Liver (tissue), 9 donors: ENCODE data around the gene PFDN6. TPM values are rescaled to one million over a fixed set of nuclear protein-coding genes. Genes with fewer than 3 reads are reported as not detected.

Source experiments
- DNase-seq: peaks from one replicate; pipeline ENCODE4 v3.0.0-alpha.2; 2017; ENCODE audit warnings: low spot score
- H3K27ac ChIP-seq, 2 donors: one replicate each; pipeline ENCODE4 v1.7.0; 2013; ENCODE audit warnings: inconsistent platforms in 2 of 2, low read length in 2 of 2, control low read depth in 1 of 2, low read depth in 1 of 2, mild to moderate bottlenecking in 1 of 2
- H3K27me3 ChIP-seq, 4 donors: one replicate each; pipeline versions ENCODE4 v1.6.1 to v1.7.0; 2013; ENCODE audit warnings: low read length in 3 of 4, inconsistent platforms in 1 of 4, mild to moderate bottlenecking in 1 of 4, moderate library complexity in 1 of 4; ENCODE audit not compliant: control insufficient read depth in 4 of 4, insufficient read depth in 4 of 4
- H3K36me3 ChIP-seq, 4 donors: one replicate each; pipeline versions ENCODE4 v1.6.1 to v1.7.0; 2013; ENCODE audit warnings: low read length in 3 of 4, mild to moderate bottlenecking in 3 of 4, low read depth in 1 of 4, moderate library complexity in 1 of 4; ENCODE audit not compliant: control insufficient read depth in 4 of 4, insufficient read depth in 3 of 4
- H3K4me1 ChIP-seq, 4 donors: one replicate each; pipeline versions ENCODE4 v1.6.1 to v1.7.0; 2013; ENCODE audit warnings: low read length in 3 of 4, mild to moderate bottlenecking in 3 of 4, moderate library complexity in 1 of 4; ENCODE audit not compliant: control insufficient read depth in 4 of 4, insufficient read depth in 4 of 4
- H3K4me3 ChIP-seq, 3 donors: one replicate each; pipeline versions ENCODE4 v1.6.1 to v1.7.0; 2013; ENCODE audit warnings: low read length in 3 of 3, control low read depth in 1 of 3, low read depth in 1 of 3, mild to moderate bottlenecking in 1 of 3
- H3K9ac ChIP-seq, 2 donors: one replicate each; pipeline ENCODE4 v1.7.0; 2013; ENCODE audit warnings: low read length in 2 of 2, mild to moderate bottlenecking in 2 of 2, moderate library complexity in 2 of 2, control low read depth in 1 of 2, low read depth in 1 of 2
- H3K9me3 ChIP-seq, 4 donors: one replicate each; pipeline versions ENCODE4 v1.6.1 to v1.7.0; 2013; ENCODE audit warnings: low read length in 3 of 4; ENCODE audit not compliant: control insufficient read depth in 4 of 4
- EGR1 ChIP-seq, 2 donors: IDR thresholded peaks; 2 replicates each; pipeline ENCODE4 v1.6.1; 2016 to 2018; ENCODE audit warnings: antibody characterized with exemption in 2 of 2, low read depth in 2 of 2
- FOXA1 ChIP-seq: IDR thresholded peaks from 2 replicates; pipeline ENCODE4 v1.6.1; 2016; ENCODE audit warnings: antibody characterized with exemption
- FOXA2 ChIP-seq: IDR thresholded peaks from 2 replicates; pipeline ENCODE4 v1.6.1; 2016; ENCODE audit warnings: antibody characterized with exemption
- GABPA ChIP-seq, 2 donors: IDR thresholded peaks in 1 of 2; conservative IDR thresholded peaks in 1 of 2; 2 replicates each; pipeline ENCODE4 v1.6.1; 2016; ENCODE audit warnings: antibody characterized with exemption in 2 of 2, mild to moderate bottlenecking in 1 of 2, moderate library complexity in 1 of 2
- HNF4A ChIP-seq, 2 donors: conservative IDR thresholded peaks; 2 replicates each; pipeline ENCODE4 v1.6.1; 2016; ENCODE audit warnings: antibody characterized with exemption in 2 of 2, mild to moderate bottlenecking in 2 of 2
- HNF4G ChIP-seq: IDR thresholded peaks from 2 replicates; pipeline ENCODE4 v1.6.1; 2016; ENCODE audit warnings: antibody characterized with exemption
- JUND ChIP-seq, 2 donors: IDR thresholded peaks; 2 replicates each; pipeline ENCODE4 v1.6.1; 2016; ENCODE audit warnings: antibody characterized with exemption in 2 of 2
- NR2F2 ChIP-seq: IDR thresholded peaks from 2 replicates; pipeline ENCODE4 v1.6.1; 2016; ENCODE audit warnings: antibody characterized with exemption
- RAD21 ChIP-seq, 2 donors: IDR thresholded peaks; 2 replicates each; pipeline ENCODE4 v1.6.1; 2016; ENCODE audit warnings: antibody characterized with exemption in 2 of 2, mild to moderate bottlenecking in 2 of 2
- RXRA ChIP-seq, 2 donors: IDR thresholded peaks; 2 replicates each; pipeline ENCODE4 v1.6.1; 2017 to 2018; ENCODE audit warnings: antibody characterized with exemption in 2 of 2, mild to moderate bottlenecking in 1 of 2
- SP1 ChIP-seq: IDR thresholded peaks from 2 replicates; pipeline ENCODE4 v1.6.1; 2018; ENCODE audit warnings: antibody characterized with exemption, mild to moderate bottlenecking
- YY1 ChIP-seq: IDR thresholded peaks from 2 replicates; pipeline ENCODE4 v1.6.1; 2016; ENCODE audit warnings: antibody characterized with exemption, mild to moderate bottlenecking
- WGBS: extraction: QIAGEN DNeasy Blood & Tissue Kit; methylation state at CpG from one replicate; pipeline ENCODE4 v1.1.7; 2013; 5-methylcytosine and 5-hydroxymethylcytosine counted together
- polyA plus RNA-seq, 2 donors: library from polyadenylated mRNA; stranded (reverse) in 1 of 2; unstranded in 1 of 2; fragments of 200-250 nt in 1 of 2; fragments of >200 nt in 1 of 2; fragmentation: Nextera tagmentation in 1 of 2; extraction: Ambion mirVana in 1 of 2; gene quantifications; one replicate each; pipeline versions ENCODE4 v1.2.1 to v1.2.3, GENCODE V29; 2013 to 2015
- total RNA-seq, 2 donors: library from RNA; depleted of rRNA; stranded (reverse); fragments of >200 nt; gene quantifications; one replicate each; pipeline ENCODE4 v1.2.3, GENCODE V29; 2014
- TF ChIP-seq, protein P1 (sequence below): IDR thresholded peaks from 2 replicates; pipeline ENCODE4 v1.6.1; 2016; ENCODE audit warnings: antibody characterized with exemption
- TF ChIP-seq, protein P2 (sequence below): fragments of 150-350 bp; IDR thresholded peaks from 2 replicates; pipeline ENCODE4 v1.5.1; 2017; ENCODE audit warnings: improper control_type of control experiment, low read depth, low read length; ENCODE audit not compliant: missing input control
- TF ChIP-seq, protein P3 (sequence below): IDR thresholded peaks from 2 replicates; pipeline ENCODE4 v1.6.1; 2016; ENCODE audit warnings: antibody characterized with exemption
- TF ChIP-seq, protein P4 (sequence below): IDR thresholded peaks from 2 replicates; pipeline ENCODE4 v1.6.1; 2016; ENCODE audit warnings: antibody characterized with exemption, mild to moderate bottlenecking
- TF ChIP-seq, protein P5 (sequence below): IDR thresholded peaks from 2 replicates; pipeline ENCODE4 v1.6.1; 2016; ENCODE audit warnings: antibody characterized with exemption
- donor health status: healthy.
- donor health status: healthy.
- donor health status: healthy.
- donor health status: healthy.
- donor health status: healthy.

PFDN6 gene
- total and polyA plus RNA-seq, 4 donors = 6.5 to 60.1 (median 17.4) TPM

DNA sequence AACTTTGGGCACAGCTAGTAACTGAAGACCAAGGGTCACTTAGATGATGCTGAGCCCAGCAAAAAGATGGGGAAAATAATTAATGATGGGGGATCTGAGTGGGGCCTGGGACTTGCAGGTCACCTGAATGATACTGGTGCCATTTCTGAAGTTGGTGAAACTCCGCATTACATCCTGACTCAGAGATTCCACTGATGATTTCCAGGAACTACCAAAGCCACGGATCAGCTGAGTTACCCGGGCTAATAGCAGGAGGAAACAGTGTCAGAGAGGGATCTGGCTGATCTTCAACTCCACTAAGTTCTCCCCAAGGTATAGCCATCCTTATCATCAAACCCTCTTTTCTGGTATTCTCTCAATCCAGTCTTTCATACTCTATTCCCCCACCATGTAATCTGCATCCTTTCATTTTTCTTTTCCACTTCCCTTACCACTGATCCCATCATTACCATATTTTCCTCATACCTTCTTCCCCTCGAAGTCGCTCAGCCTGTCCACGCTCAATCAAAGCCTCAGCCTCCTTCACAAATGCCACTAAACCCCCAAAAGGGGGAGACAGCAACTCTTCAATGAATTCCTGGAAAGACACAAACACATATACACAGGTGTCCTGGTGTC, 37.9 kb upstream of the PFDN6 start:
- no peak for DNase-seq
- Histone ChIP-seq H3K4me3 (no peak overlapping the region), H3K9me3 (no peaks in the 10 kb centered on the region), H3K27me3 (no peaks in the 10 kb centered on the region), H3K27ac (no peak overlapping the region), H3K36me3 (peaks cover 0 to 6% (median 3%) of the 10 kb centered on the region in 4 donors), H3K4me1 (peaks cover 2 to 29% (median 23%) of the 10 kb centered on the region in 4 donors), H3K9ac (no peak overlapping the region)
- TF ChIP-seq, protein P1, sequence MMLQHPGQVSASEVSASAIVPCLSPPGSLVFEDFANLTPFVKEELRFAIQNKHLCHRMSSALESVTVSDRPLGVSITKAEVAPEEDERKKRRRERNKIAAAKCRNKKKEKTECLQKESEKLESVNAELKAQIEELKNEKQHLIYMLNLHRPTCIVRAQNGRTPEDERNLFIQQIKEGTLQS = no peak
- TF ChIP-seq FOXA1 (no peak), YY1 (no peak), HNF4G (no peak), HNF4A (conservative IDR thresholded peaks at IDR 0.05) (no peak), GABPA (IDR thresholded peaks at IDR 0.05 in 1 of 2, conservative IDR thresholded peaks at IDR 0.05 in 1 of 2) (no peak), SP1 (no peak), FOXA2 (no peak)
- TF ChIP-seq, protein P2, sequence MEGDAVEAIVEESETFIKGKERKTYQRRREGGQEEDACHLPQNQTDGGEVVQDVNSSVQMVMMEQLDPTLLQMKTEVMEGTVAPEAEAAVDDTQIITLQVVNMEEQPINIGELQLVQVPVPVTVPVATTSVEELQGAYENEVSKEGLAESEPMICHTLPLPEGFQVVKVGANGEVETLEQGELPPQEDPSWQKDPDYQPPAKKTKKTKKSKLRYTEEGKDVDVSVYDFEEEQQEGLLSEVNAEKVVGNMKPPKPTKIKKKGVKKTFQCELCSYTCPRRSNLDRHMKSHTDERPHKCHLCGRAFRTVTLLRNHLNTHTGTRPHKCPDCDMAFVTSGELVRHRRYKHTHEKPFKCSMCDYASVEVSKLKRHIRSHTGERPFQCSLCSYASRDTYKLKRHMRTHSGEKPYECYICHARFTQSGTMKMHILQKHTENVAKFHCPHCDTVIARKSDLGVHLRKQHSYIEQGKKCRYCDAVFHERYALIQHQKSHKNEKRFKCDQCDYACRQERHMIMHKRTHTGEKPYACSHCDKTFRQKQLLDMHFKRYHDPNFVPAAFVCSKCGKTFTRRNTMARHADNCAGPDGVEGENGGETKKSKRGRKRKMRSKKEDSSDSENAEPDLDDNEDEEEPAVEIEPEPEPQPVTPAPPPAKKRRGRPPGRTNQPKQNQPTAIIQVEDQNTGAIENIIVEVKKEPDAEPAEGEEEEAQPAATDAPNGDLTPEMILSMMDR = no peak
- 87% methylated on average over 6 of the region's 6 CpGs for whole genome bisulfite sequencing

DNA sequence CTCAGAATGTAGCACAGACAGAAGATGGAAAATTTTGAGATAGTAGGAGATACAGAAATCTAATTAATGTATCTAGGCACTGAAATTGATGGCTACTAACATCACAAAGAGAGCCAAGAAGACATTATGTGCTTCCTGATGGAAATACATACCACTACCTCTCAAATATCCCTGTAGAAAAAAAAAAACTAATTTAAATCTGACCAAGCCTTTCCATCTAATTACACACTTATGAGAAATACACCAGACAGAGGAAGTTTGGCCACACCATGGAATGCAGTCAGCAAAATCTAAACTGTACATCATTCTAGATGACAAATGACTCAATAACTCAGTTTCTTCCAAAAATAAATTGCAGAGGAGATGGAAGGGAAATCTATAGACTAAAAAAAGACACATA, 36.6 kb upstream of the PFDN6 start:
- Histone ChIP-seq H3K4me1 (peaks cover 2 to 29% (median 23%) of the 10 kb centered on the region in 4 donors), H3K27me3 (no peaks in the 10 kb centered on the region), H3K27ac (no peak overlapping the region), H3K4me3 (no peak overlapping the region), H3K9me3 (no peaks in the 10 kb centered on the region), H3K36me3 (peaks cover 2 to 11% (median 4%) of the 10 kb centered on the region in 4 donors), H3K9ac (no peak overlapping the region)
- TF ChIP-seq, protein P3, sequence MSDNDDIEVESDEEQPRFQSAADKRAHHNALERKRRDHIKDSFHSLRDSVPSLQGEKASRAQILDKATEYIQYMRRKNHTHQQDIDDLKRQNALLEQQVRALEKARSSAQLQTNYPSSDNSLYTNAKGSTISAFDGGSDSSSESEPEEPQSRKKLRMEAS = no peak
- TF ChIP-seq, protein P4, sequence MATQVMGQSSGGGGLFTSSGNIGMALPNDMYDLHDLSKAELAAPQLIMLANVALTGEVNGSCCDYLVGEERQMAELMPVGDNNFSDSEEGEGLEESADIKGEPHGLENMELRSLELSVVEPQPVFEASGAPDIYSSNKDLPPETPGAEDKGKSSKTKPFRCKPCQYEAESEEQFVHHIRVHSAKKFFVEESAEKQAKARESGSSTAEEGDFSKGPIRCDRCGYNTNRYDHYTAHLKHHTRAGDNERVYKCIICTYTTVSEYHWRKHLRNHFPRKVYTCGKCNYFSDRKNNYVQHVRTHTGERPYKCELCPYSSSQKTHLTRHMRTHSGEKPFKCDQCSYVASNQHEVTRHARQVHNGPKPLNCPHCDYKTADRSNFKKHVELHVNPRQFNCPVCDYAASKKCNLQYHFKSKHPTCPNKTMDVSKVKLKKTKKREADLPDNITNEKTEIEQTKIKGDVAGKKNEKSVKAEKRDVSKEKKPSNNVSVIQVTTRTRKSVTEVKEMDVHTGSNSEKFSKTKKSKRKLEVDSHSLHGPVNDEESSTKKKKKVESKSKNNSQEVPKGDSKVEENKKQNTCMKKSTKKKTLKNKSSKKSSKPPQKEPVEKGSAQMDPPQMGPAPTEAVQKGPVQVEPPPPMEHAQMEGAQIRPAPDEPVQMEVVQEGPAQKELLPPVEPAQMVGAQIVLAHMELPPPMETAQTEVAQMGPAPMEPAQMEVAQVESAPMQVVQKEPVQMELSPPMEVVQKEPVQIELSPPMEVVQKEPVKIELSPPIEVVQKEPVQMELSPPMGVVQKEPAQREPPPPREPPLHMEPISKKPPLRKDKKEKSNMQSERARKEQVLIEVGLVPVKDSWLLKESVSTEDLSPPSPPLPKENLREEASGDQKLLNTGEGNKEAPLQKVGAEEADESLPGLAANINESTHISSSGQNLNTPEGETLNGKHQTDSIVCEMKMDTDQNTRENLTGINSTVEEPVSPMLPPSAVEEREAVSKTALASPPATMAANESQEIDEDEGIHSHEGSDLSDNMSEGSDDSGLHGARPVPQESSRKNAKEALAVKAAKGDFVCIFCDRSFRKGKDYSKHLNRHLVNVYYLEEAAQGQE = no peak
- TF ChIP-seq FOXA1 = no peak
- no peak for TF ChIP-seq YY1
- TF ChIP-seq, protein P5, sequence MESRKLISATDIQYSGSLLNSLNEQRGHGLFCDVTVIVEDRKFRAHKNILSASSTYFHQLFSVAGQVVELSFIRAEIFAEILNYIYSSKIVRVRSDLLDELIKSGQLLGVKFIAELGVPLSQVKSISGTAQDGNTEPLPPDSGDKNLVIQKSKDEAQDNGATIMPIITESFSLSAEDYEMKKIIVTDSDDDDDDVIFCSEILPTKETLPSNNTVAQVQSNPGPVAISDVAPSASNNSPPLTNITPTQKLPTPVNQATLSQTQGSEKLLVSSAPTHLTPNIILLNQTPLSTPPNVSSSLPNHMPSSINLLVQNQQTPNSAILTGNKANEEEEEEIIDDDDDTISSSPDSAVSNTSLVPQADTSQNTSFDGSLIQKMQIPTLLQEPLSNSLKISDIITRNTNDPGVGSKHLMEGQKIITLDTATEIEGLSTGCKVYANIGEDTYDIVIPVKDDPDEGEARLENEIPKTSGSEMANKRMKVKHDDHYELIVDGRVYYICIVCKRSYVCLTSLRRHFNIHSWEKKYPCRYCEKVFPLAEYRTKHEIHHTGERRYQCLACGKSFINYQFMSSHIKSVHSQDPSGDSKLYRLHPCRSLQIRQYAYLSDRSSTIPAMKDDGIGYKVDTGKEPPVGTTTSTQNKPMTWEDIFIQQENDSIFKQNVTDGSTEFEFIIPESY = no peak
- TF ChIP-seq, protein P2 = no peak
- TF ChIP-seq HNF4G = no peak
- no peak for TF ChIP-seq RAD21 (IDR thresholded peaks at IDR 0.05)
- no peak for TF ChIP-seq FOXA2
- no peak for TF ChIP-seq SP1
- no peak for TF ChIP-seq GABPA (IDR thresholded peaks at IDR 0.05 in 1 of 2, conservative IDR thresholded peaks at IDR 0.05 in 1 of 2)
- TF ChIP-seq RXRA (IDR thresholded peaks at IDR 0.05) = no peak
- TF ChIP-seq, protein P1 = no peak
- no peak for TF ChIP-seq NR2F2
- no peak for TF ChIP-seq JUND (IDR thresholded peaks at IDR 0.05)
- no peak for TF ChIP-seq EGR1 (IDR thresholded peaks at IDR 0.05; ENCODE audit: low read depth in 2 of 2)
- no peak for DNase-seq
